ENCODE data around the gene TEAD3. TPM values are rescaled to one million over a fixed set of nuclear protein-coding genes. Genes with fewer than 3 reads are reported as not detected.

TEAD3 gene
- total and polyA plus RNA-seq, 4 donors, result 15.0 to 20.7 (median 18.5) TPM

GRCh38 chr6:35453236-35453635, 43.6 kb downstream of the TEAD3 start:
- no peak for DNase-seq
- WGBS, 2 donors, result 19 to 20% methylated on average over 3 of the region's 3 CpGs
- no peak overlapping the region for H3K4me3 ChIP-seq
- ATAC-seq (ENCODE audit: insufficient read depth, low FRiP score), result no peak
- H3K9me3 ChIP-seq (ENCODE audit: control insufficient read depth in 4 of 4, insufficient read depth in 3 of 4, low read length in 3 of 4), result no peaks in the 10 kb centered on the region
- H3K27ac ChIP-seq (ENCODE audit: low read depth in 1 of 2, low read length in 1 of 2), result no peak overlapping the region
- H3K36me3 ChIP-seq (ENCODE audit: control insufficient read depth in 4 of 4, insufficient read depth in 4 of 4, low read length in 4 of 4), result peaks cover 0 to 7% (median 3%) of the 10 kb centered on the region in 4 donors
- peaks cover 0 to 25% (median 3%) of the 10 kb centered on the region in 5 donors for H3K4me1 ChIP-seq (ENCODE audit: control insufficient read depth in 5 of 5, insufficient read depth in 5 of 5, low read length in 5 of 5)
- no peak for TF ChIP-seq CTCF (IDR thresholded peaks at IDR 0.05; ENCODE audit: control extremely low read depth, extremely low read depth)
- H3K27me3 ChIP-seq (ENCODE audit: control insufficient read depth in 3 of 3, insufficient read depth in 3 of 3, low read length in 2 of 3), result no peaks in the 10 kb centered on the region
- peak overlapping the region in 1 of 2 donors; percentile 66 for H3K9ac ChIP-seq (ENCODE audit: insufficient read depth in 1 of 2, low read length in 2 of 2)

GRCh38 chr6:35452183-35453090, 44.4 kb downstream of the TEAD3 start, which contains the start of gene FANCE:
Gene FANCE, plus strand, starts transcription at chr6:35452338. Its CDS starts 208 bp downstream, at chr6:35452546.
- peak; percentile 95 to 96 (median 95) for DNase-seq
- Histone ChIP-seq H3K4me3 (peak within 1 kb of the TSS; percentile 78), H3K9ac (ENCODE audit: insufficient read depth in 1 of 2, low read length in 2 of 2) (peak within 1 kb of the TSS in 1 of 2 donors; percentile 66), H3K36me3 (ENCODE audit: control insufficient read depth in 4 of 4, insufficient read depth in 4 of 4, low read length in 4 of 4) (peaks cover 0 to 5% (median 2%) of the 10 kb centered on the region in 4 donors), H3K27ac (ENCODE audit: low read depth in 1 of 2, low read length in 1 of 2) (peak within 1 kb of the TSS; percentile 59 to 86), H3K9me3 (ENCODE audit: control insufficient read depth in 4 of 4, insufficient read depth in 3 of 4, low read length in 3 of 4) (no peaks in the 10 kb centered on the region), H3K4me1 (ENCODE audit: control insufficient read depth in 5 of 5, insufficient read depth in 5 of 5, low read length in 5 of 5) (peaks cover 0 to 25% (median 2%) of the 10 kb centered on the region in 5 donors), H3K27me3 (ENCODE audit: control insufficient read depth in 3 of 3, insufficient read depth in 3 of 3, low read length in 2 of 3) (no peaks in the 10 kb centered on the region)
- TF ChIP-seq CTCF (IDR thresholded peaks at IDR 0.05; ENCODE audit: control extremely low read depth, extremely low read depth), result no peak
- ATAC-seq (ENCODE audit: insufficient read depth, low FRiP score), result peak; percentile 97
- WGBS, 2 donors, result 1% methylated on average over 67 to 87 of the region's 87 CpGs

GRCh38 chr6:35451354-35452182, 45.3 kb downstream of the TEAD3 start:
- H3K9ac ChIP-seq (ENCODE audit: insufficient read depth in 1 of 2, low read length in 2 of 2), result no peak overlapping the region
- ATAC-seq (ENCODE audit: insufficient read depth, low FRiP score) (no peak), DNase-seq (peak in 2 of 3 donors; percentile 41 to 51)
- H3K4me1 ChIP-seq (ENCODE audit: control insufficient read depth in 5 of 5, insufficient read depth in 5 of 5, low read length in 5 of 5), result peaks cover 0 to 25% (median 2%) of the 10 kb centered on the region in 5 donors
- 9 to 13% methylated on average over 19 to 20 of the region's 20 CpGs for WGBS, 2 donors
- no peaks in the 10 kb centered on the region for H3K9me3 ChIP-seq (ENCODE audit: control insufficient read depth in 4 of 4, insufficient read depth in 3 of 4, low read length in 3 of 4)
- TF ChIP-seq CTCF (IDR thresholded peaks at IDR 0.05; ENCODE audit: control extremely low read depth, extremely low read depth), result no peak
- H3K27me3 ChIP-seq (ENCODE audit: control insufficient read depth in 3 of 3, insufficient read depth in 3 of 3, low read length in 2 of 3), result no peaks in the 10 kb centered on the region
- no peak overlapping the region for H3K4me3 ChIP-seq
- peaks cover 0 to 5% (median 2%) of the 10 kb centered on the region in 4 donors for H3K36me3 ChIP-seq (ENCODE audit: control insufficient read depth in 4 of 4, insufficient read depth in 4 of 4, low read length in 4 of 4)
- H3K27ac ChIP-seq (ENCODE audit: low read depth in 1 of 2, low read length in 1 of 2), result no peak overlapping the region
